ENCODE results near the gene CPM.

CPM gene

DNA sequence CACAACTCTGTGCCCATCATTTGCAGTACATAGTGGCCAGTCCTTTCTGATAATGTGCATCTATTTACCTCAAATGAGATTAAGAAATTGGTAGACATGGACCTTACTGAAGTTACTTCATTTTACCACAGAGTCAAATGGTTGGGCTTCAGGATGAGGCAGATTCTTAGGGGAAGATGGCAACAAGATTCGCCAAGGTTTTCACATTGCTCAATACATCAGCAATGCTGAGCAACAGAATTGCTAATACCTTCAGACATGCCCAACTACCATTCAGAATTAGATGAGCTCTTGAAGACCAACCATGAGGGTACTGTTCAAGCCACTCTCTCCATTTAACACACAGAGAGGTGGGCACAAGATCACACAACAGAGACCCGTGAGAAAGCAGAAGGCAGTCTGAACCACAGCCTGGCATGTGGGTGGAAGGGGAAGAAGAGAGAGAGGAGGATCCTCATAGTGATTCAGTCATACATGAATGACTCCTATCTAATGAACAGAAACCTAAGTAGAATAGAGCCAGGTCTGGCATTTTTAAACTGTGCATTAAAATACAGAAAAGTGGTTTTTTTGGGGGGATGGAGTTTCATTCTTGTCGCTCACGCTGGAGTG is 28.5 kb downstream of the CPM start:
- no peak for DNase-seq (ENCODE audit: low read depth)

DNA sequence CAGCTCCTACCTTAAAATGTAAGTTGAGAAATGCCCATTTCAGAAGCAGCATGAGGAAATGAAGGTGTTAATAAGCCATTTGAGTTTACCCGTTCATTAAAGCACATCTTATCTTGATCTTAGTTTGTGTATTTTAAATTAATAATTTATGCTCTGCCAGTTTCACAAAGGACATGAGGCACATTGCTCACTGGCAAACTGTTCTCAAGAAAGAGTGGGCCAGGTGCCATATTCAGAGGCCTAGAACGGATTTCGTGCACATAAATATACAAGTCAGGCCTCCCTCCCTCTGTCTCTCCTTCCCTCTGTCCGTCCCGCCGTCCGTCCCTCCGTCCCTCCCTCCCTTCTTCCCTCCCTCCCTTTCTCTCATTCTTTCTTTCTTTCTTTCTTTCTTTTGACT is 29.5 kb downstream of the CPM start:
- no peak for DNase-seq (ENCODE audit: low read depth)

DNA sequence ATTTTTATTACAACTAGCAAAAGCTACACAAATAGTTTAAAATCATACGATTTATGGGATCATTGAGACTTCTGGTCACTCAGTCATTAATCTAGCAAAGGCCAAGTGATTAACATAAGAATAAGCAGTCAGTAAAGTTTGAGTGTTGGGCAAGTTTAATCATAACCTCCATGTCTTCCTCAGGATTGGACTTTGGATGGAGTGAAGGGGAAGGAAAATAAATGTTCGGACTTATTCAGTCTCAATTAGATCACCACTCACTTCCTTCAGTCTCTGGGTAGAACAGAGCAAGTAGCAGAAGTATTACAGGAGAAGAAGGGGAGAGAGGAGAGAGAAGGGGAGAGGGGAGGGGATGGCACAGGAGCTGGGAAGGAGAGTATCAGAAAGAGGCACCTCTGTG is 31.4 kb downstream of the CPM start:
- DNase-seq (ENCODE audit: low read depth) = no peak

DNA sequence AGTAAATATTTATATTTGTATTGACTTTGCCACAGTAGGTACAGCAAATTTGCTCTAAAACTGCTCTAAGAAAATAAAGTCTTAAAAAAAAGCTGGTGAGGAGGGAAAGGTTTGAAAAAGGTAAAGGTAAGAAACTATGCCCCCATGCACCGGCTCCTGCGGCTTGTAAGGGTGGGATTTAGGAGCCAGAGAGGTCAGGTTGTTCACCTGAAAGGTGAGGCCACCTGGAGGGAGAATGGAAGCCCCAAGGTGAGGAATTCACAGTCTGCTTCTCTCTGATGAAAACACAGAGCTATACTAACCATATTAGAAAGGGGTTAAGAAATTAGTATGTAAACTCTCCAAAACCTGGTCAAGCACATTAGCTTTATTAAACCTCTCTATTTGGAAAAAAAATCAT is 31.8 kb downstream of the CPM start:
- no peak for DNase-seq (ENCODE audit: low read depth)

DNA sequence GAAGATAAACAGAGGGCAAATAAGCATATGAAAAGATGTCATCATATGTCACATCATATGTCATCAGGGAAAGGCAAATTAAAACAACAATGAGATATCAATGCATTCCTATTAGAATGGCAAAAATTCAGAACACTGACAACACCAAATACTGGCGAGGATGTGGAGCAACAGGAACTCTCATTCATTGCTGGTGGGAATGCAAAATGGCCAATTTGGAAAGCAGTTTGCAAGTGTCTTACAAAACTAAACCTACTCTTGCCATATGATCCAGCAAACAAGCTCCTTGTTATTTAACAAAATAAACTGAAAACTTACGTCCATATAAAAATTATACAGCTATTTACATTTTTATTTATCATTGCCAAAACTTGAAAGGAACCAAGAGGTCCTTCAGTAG is 32.7 kb downstream of the CPM start:
- DNase-seq (ENCODE audit: low read depth) = no peak

DNA sequence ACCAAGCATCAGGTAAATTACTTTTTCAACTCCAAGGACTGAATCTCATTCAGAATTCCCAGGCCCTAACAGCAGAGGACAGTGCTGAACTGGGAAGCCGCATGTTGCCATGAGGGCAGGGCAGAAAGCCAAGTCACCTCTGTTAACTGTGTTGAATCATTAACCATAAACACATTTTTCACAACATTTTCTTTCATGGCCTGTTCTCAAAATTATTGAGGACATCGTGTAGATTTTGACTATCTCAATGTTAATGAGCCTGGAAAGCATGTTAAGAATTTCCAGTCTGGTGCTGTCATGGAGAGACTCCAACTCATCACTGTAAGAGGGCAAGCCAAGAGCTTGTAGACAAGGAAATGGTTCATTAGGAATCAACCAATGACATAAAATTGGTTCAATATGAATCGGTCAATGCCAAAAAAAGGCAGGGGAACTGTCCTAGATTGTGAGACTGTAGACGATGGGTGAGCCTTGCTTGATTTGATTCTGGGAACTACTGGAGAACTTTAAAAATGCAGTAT is 33.7 kb downstream of the CPM start:
- DNase-seq (ENCODE audit: low read depth) = no peak

DNA sequence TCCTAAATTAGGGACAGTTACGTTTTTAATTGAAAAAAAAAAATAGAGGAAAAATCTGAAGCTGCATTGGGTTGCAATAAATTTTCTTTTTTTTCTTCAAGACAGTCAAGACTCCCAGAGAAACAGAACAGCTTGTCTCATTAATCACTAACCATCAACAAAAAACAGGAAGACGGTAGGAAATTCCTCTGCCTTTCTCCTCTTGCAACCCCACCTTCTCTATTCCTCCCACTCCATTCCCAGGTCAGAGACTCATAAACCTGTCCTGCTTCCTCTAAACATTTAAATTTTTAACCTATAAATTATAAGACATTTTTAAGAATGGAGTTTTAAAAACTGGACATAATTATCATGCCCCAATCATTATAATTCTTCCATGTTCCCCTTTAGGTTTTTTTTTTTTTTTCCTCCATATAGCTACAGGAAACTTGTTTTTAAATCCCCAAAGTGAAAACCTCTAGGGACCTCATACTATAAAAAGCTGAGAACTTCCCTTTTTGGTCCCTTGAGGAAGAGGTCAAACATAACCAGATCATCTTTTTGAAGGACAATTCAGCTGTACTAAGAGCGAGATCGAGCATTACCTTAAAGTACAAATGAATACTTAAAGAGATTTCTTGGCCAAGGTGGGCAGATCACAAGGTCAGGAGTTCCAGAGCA is 36.0 kb downstream of the CPM start:
- no peak for DNase-seq (ENCODE audit: low read depth)

DNA sequence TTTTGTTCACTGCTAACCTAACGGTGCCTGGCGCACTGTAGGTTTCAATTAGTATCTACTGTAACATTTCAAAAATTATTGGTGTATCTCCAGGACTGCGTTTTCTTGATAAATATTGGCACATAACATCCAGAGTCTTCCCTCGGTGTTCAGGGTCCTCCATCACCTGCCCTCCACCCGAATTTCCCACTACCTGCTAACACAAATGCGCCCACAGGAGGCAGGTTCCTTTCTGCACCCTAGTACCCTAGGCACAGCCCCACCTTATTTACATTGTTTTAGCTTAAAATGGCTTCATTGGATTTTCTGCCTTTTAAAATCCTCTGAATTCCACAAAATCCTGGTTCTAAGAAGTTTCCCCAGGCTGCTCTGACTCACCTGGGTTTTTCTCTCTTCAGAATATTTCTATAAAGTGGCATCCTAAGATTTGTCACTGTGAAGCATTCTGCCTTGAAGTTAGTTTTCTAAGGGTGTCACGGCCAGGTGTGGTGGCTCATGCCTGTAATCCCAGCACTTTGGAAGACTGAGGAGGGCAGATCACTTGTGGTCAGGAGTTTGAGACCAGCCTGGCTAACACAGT is 38.6 kb downstream of the CPM start:
- DNase-seq (ENCODE audit: low read depth) = no peak

DNA sequence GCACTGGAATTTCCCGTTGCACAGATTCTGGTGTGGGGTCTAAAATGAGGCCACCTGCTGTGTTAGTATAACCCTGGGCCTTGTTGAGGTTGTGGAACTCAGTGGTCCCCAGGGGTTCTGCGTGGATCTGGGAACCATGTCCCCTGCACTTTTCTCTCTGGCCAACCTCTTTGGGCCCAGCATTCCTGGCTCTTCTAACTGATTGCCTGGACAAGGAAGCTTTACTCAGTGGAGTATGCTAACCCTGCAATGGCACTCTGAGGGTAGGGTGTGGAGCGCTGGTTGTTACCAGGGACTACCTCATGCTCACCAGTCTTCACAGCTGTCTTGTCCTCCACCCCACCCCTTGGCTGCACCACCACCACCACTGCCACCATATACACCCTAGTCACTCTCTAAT is 39.2 kb downstream of the CPM start:
- DNase-seq (ENCODE audit: low read depth) = no peak

DNA sequence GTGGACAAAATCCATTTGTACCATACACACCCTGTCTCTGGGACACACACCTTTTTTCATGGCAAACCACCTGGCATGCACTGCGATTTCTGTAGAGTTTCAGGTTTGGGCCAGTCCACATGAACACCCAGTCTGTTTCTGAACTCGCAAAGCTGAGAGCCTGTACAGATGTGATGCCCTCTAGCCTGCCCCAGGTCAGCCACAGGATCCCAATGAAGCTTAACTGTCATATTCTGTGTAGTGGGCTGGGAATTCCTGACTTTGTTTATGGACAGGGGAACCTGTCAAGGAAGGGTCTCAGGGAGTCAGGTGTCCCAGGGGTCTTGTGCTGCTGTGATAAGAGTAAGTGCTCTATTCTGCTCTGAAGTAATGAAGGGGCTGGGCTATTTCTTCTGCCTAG is 39.8 kb downstream of the CPM start:
- no peak for DNase-seq (ENCODE audit: low read depth)

DNA sequence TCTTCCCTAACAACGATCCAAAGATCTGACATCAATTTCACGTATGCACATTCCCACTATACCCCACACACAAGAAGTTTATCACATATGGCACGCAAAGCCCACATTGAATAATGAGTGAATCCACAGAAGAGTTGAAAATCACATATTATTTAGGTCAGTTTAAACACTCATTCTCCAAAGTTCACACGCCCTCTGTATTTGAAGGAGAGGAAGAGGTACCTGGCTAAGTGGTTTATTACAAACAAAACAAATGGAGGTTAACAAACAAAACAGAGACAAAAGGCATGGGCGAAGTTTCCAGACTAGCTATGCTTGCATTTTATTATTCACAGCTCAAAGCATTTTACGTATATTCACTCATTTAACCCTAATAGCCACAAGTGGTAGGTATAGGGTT is 41.8 kb downstream of the CPM start:
- DNase-seq (ENCODE audit: low read depth) = no peak

DNA sequence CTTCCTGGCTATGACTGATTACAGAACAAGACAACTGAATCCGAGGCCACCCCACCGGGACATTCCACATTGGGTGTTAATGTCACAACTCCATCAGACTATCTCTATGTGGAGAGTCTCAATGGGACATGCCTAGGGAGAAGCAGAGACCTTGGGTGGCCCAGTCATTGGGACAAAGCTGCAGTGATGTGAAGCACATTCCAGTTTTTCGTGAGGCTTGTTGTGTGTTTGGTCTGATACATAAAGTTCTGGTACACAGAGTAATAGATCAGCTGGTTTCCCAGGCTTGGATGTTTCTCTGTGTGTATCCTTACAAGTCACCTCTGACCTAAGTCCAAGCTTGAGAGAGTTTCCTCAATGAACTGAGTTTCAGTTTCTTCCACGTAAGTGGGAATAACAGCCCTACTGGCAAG is 42.3 kb downstream of the CPM start:
- no peak for DNase-seq (ENCODE audit: low read depth)

DNA sequence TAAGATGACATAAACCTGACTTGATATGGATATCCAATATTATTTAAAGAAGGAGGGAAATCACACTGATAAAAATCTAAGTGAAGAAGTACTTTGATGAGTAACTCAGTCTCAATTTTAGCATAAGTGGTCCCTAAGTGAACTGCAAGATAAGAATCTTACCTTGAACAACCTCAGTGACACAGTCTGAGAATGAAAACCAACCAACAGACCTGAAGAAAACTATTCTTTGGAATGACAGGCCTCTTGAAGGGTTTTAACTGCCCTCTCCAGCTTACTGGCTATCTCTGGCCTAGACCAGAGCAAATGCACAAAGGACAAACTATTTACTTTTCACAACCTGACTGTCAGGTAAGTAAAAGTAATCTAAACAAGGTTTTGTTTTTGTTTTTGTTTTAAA is 44.7 kb downstream of the CPM start:
- no peak for DNase-seq (ENCODE audit: low read depth)

DNA sequence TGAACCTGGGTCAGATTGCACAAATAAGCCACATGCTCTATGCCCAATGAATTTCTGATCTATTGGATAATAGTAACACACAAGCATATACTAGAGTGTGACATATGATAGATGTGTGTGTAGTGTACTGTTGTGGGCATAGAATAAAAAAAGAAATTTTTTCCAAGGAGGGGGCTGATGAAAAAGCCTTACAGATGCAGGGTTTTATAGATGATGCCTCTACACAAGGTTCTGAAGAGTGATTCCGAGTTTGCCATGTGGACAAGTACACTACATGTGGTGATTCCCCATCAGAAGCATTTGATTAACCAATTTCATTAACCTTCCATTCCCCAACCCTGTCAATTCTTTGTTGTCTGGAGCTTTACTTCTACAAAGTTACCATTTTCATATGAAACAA is 45.3 kb downstream of the CPM start:
- DNase-seq (ENCODE audit: low read depth) = no peak

DNA sequence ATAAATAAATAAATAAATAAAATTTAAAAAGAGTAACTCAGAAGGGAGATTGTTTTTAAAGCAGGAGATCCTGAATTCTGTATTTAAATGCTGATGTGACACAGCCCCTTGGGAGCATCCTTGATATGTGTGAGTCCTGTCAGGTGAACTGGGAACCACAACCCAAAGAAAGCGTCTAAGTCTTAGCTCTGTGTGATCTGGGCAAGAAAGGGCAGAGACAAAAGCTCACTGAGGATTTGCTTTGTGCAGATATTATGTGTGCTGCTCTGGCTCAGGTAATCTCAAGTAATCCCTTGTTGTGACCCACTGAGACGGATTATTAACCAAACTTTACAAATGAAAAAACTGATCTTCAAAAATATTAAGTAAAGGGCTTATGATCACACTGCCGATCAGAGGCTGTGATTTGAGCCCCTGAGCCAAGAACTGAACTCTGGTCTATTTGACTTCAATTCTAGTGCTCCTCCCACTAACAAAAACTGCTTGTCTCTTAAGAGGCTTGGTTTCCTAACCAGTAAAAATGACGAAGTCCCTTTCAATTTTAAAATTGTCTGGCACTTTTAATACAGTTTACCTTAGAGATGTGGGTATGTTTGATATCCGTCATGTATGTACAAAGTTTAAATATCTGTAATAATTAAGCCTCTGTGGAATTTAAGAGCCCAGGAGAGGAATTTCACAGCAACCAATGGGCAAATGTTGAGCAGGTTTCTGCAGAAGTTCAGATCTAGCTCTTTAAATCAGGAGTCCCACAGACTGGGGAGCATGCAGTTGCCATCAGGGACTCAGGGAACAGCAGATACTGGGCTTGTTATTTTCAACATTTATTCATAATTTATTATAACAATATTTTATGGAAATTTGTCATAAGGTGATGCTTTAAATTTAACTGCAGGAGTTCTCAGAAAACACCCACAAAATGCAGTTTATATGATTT is 46.1 kb downstream of the CPM start:
- DNase-seq (ENCODE audit: low read depth) = no peak

DNA sequence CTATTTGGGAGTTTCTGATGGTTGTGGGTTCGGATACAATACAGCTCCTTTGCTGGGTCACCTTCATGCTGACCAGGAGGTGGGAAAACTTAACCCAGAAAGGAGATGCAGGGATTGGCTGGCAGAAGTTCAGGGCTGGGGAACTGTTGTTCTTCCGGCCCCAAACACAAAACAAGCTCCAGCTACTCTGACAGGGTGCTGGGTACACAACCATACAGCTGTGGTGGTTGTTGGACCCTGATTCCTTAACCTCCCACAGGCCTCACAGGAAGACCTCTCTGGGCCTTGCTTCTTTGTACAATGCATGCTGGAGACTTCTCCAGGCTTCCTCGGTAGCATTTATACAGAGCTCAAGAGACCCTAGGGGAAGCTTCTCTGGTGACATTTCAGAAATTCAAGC is 47.6 kb downstream of the CPM start:
- no peak for DNase-seq (ENCODE audit: low read depth)

DNA sequence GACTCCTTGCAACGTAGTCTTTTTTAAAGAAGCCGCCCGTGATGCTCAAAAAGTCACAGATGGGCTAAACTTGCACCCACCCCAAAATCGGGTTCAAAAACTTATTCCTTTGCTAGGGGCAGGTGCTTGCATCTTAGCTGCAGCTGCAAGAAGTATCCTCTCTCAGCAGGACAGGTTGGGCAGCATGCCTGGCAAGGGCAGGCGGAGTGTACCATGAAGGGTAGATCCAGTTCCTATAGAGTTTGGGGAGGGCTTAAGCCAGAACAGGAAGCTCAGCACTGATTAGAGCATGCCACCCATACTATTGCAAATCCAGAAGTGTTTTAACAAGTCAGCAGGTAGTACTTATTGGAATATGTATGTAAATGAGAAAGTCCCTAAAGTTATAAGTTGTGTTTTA is 48.7 kb downstream of the CPM start:
- no peak for DNase-seq (ENCODE audit: low read depth)

DNA sequence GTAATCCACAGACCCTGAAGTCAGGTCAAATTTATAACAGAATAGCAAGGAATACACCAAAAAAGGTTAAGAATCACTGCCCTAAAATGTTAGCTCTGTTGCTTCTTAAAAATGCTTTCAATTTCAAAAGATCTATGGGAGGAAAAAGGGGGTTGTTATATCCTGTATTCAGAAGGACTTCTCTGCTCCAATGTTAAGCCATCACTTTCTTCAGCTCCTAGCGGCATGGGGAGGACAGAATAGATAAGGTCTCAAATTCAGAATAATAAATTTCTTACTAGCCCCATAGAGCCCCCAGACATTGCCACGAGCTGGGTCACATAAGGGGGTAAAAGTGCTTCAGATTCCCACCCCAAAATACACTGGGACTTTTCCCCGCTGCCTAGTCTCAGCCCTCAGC is 49.8 kb downstream of the CPM start:
- DNase-seq (ENCODE audit: low read depth) = no peak

DNA sequence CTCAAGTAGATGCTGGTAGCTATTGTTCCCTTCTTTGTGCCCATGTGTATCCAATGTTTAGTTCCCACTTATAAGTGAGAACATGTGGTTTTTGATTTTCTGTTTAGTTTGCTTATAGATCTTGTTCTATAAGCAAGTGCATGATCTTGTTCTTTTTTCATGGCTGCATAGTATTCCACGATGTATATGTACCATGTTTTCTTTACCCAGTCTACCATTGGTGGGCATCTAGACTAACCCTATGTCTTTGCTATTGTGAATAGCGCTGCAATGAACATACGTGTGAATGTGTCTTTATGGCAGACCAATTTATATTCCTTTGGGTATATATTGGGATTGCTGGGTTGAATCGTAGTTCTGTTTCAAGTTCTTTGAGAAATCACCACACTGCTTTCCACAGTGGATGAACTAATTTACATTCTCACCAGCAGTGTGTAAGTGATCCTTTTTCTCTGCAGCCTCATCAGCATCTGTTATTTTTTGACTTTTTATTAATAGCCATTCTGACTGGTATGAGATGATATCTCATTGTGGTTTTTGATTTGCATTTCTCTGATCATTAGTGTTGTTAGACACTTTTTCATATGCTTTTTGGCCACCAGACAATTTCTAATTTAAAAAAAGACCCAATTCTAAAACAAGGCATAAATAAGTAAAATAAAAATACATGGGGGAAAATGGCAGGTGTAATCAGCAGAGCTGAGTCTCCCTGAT is 50.6 kb downstream of the CPM start:
- no peak for DNase-seq (ENCODE audit: low read depth)

DNA sequence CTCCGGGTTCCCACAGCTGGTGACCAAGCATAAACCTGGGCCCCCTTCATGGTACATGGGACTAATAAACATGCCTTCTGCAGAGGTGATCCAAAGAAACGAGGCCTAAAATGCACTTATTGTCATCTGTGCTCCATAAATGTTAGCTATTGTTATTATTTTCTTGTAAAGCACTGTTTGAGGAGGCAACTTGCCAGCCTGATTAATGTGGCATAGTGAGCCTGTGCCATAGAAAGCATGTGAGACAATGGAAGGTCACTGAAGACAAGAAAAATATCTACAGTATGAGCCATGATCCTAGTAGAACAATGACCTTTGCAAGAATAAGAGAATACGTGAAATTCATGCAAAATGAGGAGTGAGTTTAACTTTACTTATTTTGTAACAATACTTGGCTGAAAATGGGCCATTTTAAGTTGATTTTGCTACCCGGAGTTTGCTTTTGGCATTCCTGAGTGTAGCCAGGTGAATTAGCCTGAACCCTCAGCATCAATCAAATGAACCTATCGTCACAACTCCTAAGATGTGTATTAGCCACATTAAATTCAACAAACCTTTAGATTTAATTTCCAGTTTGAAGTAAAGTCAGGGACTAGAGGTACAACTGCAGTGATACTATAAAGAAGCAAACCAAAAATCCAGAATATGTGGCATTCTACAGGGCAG is 52.2 kb downstream of the CPM start:
- DNase-seq (ENCODE audit: low read depth) = no peak

DNA sequence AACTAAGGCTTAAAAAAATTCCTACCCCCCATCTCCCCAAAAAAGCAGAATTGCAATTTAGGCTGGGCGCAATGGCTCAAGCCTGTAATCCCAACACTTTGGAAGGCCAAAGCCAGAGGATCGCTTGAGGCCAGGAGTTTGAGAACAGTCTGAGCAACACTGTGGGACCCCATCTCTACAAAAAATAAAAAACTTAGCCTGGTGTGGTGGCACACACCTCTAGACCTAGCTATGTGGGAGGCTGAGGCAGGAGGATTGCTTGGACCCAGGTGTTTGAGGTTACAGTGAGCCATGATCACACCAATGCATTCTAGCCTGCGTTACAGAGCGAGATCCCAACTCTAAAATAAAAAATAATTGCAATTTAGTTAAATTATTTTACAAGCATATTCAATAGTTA is 54.1 kb downstream of the CPM start:
- DNase-seq (ENCODE audit: low read depth) = no peak
